H1 (cell line): ENCODE results near the gene ROS1. TPM values are rescaled to one million over a fixed set of nuclear protein-coding genes. Genes with fewer than 3 reads are reported as not detected.

Source experiments
- ATF3 ChIP-seq: IDR thresholded peaks from 2 replicates; pipeline ENCODE4 v1.6.1; 2011; ENCODE audit warnings: low read depth, mild to moderate bottlenecking, low read length; ENCODE audit not compliant: insufficient read depth
- CHD7 ChIP-seq: fragments of 300-600 bp; sonication (generic); IDR thresholded peaks from 2 replicates; pipeline ENCODE4 v1.7.1; 2012; ENCODE audit warnings: low read length, moderate library complexity, mild to moderate bottlenecking, inconsistent platforms; ENCODE audit not compliant: insufficient replicate concordance
- CREB1 ChIP-seq: IDR thresholded peaks from 2 replicates; pipeline ENCODE4 v1.6.1; 2012; ENCODE audit warnings: inconsistent platforms
- MAFK ChIP-seq: IDR thresholded peaks from 2 replicates; pipeline ENCODE4 v1.6.1; 2012; ENCODE audit warnings: low read depth, mild to moderate bottlenecking, improper control_type of control experiment, low read length
- NANOG ChIP-seq: IDR thresholded peaks from 2 replicates; pipeline ENCODE4 v1.6.1; 2011; ENCODE audit warnings: low read length, low read depth, mild to moderate bottlenecking, inconsistent platforms; ENCODE audit not compliant: insufficient read depth, poor library complexity, severe bottlenecking
- SIRT6 ChIP-seq: IDR thresholded peaks from one replicate; pipeline ENCODE4 v1.7.1; 2012; ENCODE audit warnings: low read length, inconsistent platforms
- SIX5 ChIP-seq: IDR thresholded peaks from 2 replicates; pipeline ENCODE4 v1.6.1; 2011; ENCODE audit warnings: mild to moderate bottlenecking, low read depth, low read length
- SP1 ChIP-seq: IDR thresholded peaks from 2 replicates; pipeline ENCODE4 v1.6.1; 2011; ENCODE audit warnings: low read depth, low read length
- SUZ12 ChIP-seq: fragments of 200-600 bp; sonication (generic); IDR thresholded peaks from 2 replicates; pipeline ENCODE4 v1.6.1; 2012; ENCODE audit warnings: mild to moderate bottlenecking, inconsistent platforms, low read length, moderate library complexity, mixed read lengths
- TAF7 ChIP-seq: optimal IDR thresholded peaks from 2 replicates; pipeline ENCODE3; 2011; ENCODE audit warnings: low read depth, mild to moderate bottlenecking, inconsistent platforms, low read length, moderate library complexity, borderline replicate concordance
- polyA plus RNA-seq, 7 experiments: library from polyadenylated mRNA; depleted of rRNA in 3 of 7; stranded (reverse) in 5 of 7; unstranded in 2 of 7; fragments of >200 nt in 5 of 7; fragments of 200-250 nt in 2 of 7; gene quantifications; 1 replicate in 5 of 7; 2 replicates in 1 of 7; 4 replicates in 1 of 7; pipeline versions ENCODE4 v1.2.1 to v1.2.3, GENCODE V29; 2011 to 2013; ENCODE audit warnings: missing spikeins in 2 of 7, mixed read lengths in 2 of 7
- total RNA-seq: library from RNA; stranded (reverse); fragmentation: NEBNext Ultra II Directional; extraction: Animal tissue kit (Norgen Biotek cat#: 25700); gene quantifications from 2 replicates; pipeline ENCODE4 v1.2.1, GENCODE V29; 2021
- TF ChIP-seq, protein P1 (sequence below): IDR thresholded peaks from 2 replicates; pipeline ENCODE4 v1.6.1; 2012; ENCODE audit warnings: inconsistent platforms

The ROS1 gene
- total and polyA plus RNA-seq, 2 of the 8 experiments (the other 6 are each of a cell fraction or from before 2014, with no cell fraction given), result not detected

GRCh38 chr6:117387454-117387974 is 38.2 kb downstream of the ROS1 start (continued):
- TF ChIP-seq CHD7, result no peak
- no peak for TF ChIP-seq NANOG
- TF ChIP-seq SP1, result no peak
- no peak for TF ChIP-seq SUZ12
- no peak for TF ChIP-seq SIX5
- TF ChIP-seq SIRT6, result no peak
- no peak for TF ChIP-seq CREB1
- no peak for TF ChIP-seq ATF3
- TF ChIP-seq MAFK, result no peak
- TF ChIP-seq, protein P1, sequence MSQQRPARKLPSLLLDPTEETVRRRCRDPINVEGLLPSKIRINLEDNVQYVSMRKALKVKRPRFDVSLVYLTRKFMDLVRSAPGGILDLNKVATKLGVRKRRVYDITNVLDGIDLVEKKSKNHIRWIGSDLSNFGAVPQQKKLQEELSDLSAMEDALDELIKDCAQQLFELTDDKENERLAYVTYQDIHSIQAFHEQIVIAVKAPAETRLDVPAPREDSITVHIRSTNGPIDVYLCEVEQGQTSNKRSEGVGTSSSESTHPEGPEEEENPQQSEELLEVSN, result no peak
- TF ChIP-seq TAF7, result no peak
